AG09319 (cell line): ENCODE data around the gene SLC38A11.

Experiments
- DNase-seq: peaks from one replicate; pipeline ENCODE4 v3.0.0-alpha.2; 2010; ENCODE audit warnings: low read depth; ENCODE audit errors: extremely low read depth
- CTCF ChIP-seq: IDR thresholded peaks from 2 replicates; pipeline ENCODE4 v1.5.1; 2011; ENCODE audit warnings: low read depth, mild to moderate bottlenecking, inconsistent platforms, low read length, moderate library complexity

SLC38A11 gene

GRCh38 chr2:164934401-164935117 lies 20.8 kb downstream of the SLC38A11 start:
- no peak for TF ChIP-seq CTCF
- no peak for DNase-seq

- no peak for DNase-seq
- no peak for TF ChIP-seq CTCF
These were observed 21.6 kb downstream of the SLC38A11 start for GRCh38 chr2:164933671-164934189.

- TF ChIP-seq CTCF, result no peak
- DNase-seq, result no peak
These were observed 22.9 kb downstream of the SLC38A11 start for GRCh38 chr2:164932377-164932776.

- TF ChIP-seq CTCF, result no peak
- DNase-seq, result no peak
These were observed 27.1 kb downstream of the SLC38A11 start for GRCh38 chr2:164928101-164928673.

- TF ChIP-seq CTCF, result no peak
- DNase-seq, result no peak
These were observed 33.2 kb downstream of the SLC38A11 start for GRCh38 chr2:164922134-164922533.

- DNase-seq, result peak; percentile 48
- no peak for TF ChIP-seq CTCF
These were observed 34.9 kb downstream of the SLC38A11 start for GRCh38 chr2:164920430-164920829.

- no peak for DNase-seq
These were observed 37.9 kb downstream of the SLC38A11 start for GRCh38 chr2:164917296-164917903.

More at GRCh38 chr2:164917296-164917903, 37.9 kb downstream of the SLC38A11 start:
- peak; percentile 46 for TF ChIP-seq CTCF
